SK-N-SH (cell line): ENCODE data around the gene COL4A2. TPM values are rescaled to one million over a fixed set of nuclear protein-coding genes. Genes with fewer than 3 reads are reported as not detected.

ENCODE experiments used
- CTCF ChIA-PET: fragments of 300-600, 350-600 bp; formaldehyde crosslinking; extraction: SDS; loops from one replicate; lab custom pipeline; 2021; lab: Yijun Ruan, JAX
- POLR2A ChIA-PET: fragments of 350-600 bp; sonication (Branson Sonifier 250); formaldehyde crosslinking; extraction: SDS; loops from one replicate; lab custom pipeline; 2020; ENCODE audit warnings: antibody characterized with exemption, inconsistent platforms; lab: Yijun Ruan, JAX
- DNase-seq: peaks from one replicate; pipeline ENCODE4 v3.0.0; 2012
- H2AFZ ChIP-seq: fragments of 200-600 bp; sonication (generic); 2 replicates; pipeline ENCODE4 v1.8.1; 2016; ENCODE audit warnings: antibody characterized with exemption, mild to moderate bottlenecking, low read depth
- H3F3A ChIP-seq: fragments of 200-600 bp; sonication (generic); replicated peaks from 2 replicates; pipeline ENCODE3; 2016; ENCODE audit warnings: antibody characterized with exemption, mild to moderate bottlenecking; ENCODE audit not compliant: insufficient read depth
- H3K27ac ChIP-seq, 2 experiments: fragments of 200-500 bp in 1 of 2; fragments of 200-600 bp in 1 of 2; sonication (Bioruptor generic) in 1 of 2; sonication (generic), shearing (Covaris generic) in 1 of 2; 2 replicates each; pipeline versions ENCODE4 v1.5.1 to v1.6.1; 2014 to 2016; ENCODE audit warnings: low read depth in 2 of 2, inconsistent platforms in 1 of 2, low read length in 1 of 2, mild to moderate bottlenecking in 1 of 2, mixed read lengths in 1 of 2
- H3K27me3 ChIP-seq: fragments of 200-600 bp; sonication (generic), shearing (Covaris generic); 2 replicates; pipeline ENCODE4 v1.6.1; 2016; ENCODE audit warnings: mixed run types; ENCODE audit not compliant: insufficient read depth
- H3K36me3 ChIP-seq, 2 experiments: fragments of 200-500 bp in 1 of 2; fragments of 200-600 bp in 1 of 2; sonication (Bioruptor generic) in 1 of 2; sonication (generic) in 1 of 2; replicated peaks in 1 of 2; 2 replicates each; pipeline versions ENCODE3 to v1.5.1; 2014 to 2016; ENCODE audit warnings: low read length in 1 of 2, mild to moderate bottlenecking in 1 of 2; ENCODE audit not compliant: insufficient read depth in 2 of 2, control insufficient read depth in 1 of 2
- H3K4me1 ChIP-seq, 2 experiments: fragments of 200-500 bp in 1 of 2; fragments of 200-600 bp in 1 of 2; sonication (Bioruptor generic) in 1 of 2; sonication (generic), shearing (Covaris generic) in 1 of 2; 2 replicates each; pipeline versions ENCODE4 v1.5.1 to v1.6.1; 2014 to 2016; ENCODE audit warnings: low read depth in 1 of 2, low read length in 1 of 2, mixed run types in 1 of 2; ENCODE audit not compliant: insufficient read depth in 2 of 2, control insufficient read depth in 1 of 2
- H3K4me2 ChIP-seq: fragments of 200-600 bp; sonication (generic), shearing (Covaris generic); 2 replicates; pipeline ENCODE4 v1.6.1; 2017; ENCODE audit warnings: mixed run types
- H3K4me3 ChIP-seq, 2 experiments: fragments of 200-500 bp in 1 of 2; fragments of 200-600 bp in 1 of 2; sonication (Bioruptor generic) in 1 of 2; sonication (generic), shearing (Covaris generic) in 1 of 2; 2 replicates each; pipeline versions ENCODE4 v1.5.1 to v1.8.1; 2014 to 2016; ENCODE audit warnings: low read depth in 2 of 2, inconsistent platforms in 1 of 2, low read length in 1 of 2, mild to moderate bottlenecking in 1 of 2, mixed read lengths in 1 of 2, moderate library complexity in 1 of 2
- H3K79me2 ChIP-seq: fragments of 200-600 bp; sonication (generic); 2 replicates; pipeline ENCODE4 v1.8.1; 2017; ENCODE audit warnings: mild to moderate bottlenecking; ENCODE audit not compliant: insufficient read depth
- H3K9ac ChIP-seq: fragments of 200-600 bp; sonication (generic); 2 replicates; pipeline ENCODE4 v1.6.1; 2017; ENCODE audit warnings: mixed run types
- H3K9me2 ChIP-seq: fragments of 200-600 bp; sonication (generic); 2 replicates; pipeline ENCODE4 v1.6.1; 2017; ENCODE audit warnings: mixed run types
- H3K9me3 ChIP-seq: fragments of 200-600 bp; sonication (generic); 2 replicates; pipeline ENCODE4 v1.6.1; 2017; ENCODE audit warnings: mixed run types, mild to moderate bottlenecking, moderate library complexity
- H4K20me1 ChIP-seq: fragments of 200-600 bp; sonication (generic); 2 replicates; pipeline ENCODE4 v1.6.1; 2017; ENCODE audit warnings: mild to moderate bottlenecking, mixed run types; ENCODE audit not compliant: insufficient read depth
- ELF1 ChIP-seq: IDR thresholded peaks from 2 replicates; pipeline ENCODE4 v1.4.0; 2012
- EP300 ChIP-seq, 2 experiments: IDR thresholded peaks; 2 replicates each; pipeline versions ENCODE4 v1.4.0 to v1.6.1; 2012; ENCODE audit warnings: borderline replicate concordance in 1 of 2, low read depth in 1 of 2, low read length in 1 of 2
- GABPA ChIP-seq: IDR thresholded peaks from 2 replicates; pipeline ENCODE4 v1.4.0; 2012; ENCODE audit warnings: low read depth, mild to moderate bottlenecking
- GATA2 ChIP-seq: sonication (generic); formaldehyde crosslinking; IDR thresholded peaks from 2 replicates; pipeline ENCODE4 v1.5.0; 2020; ENCODE audit warnings: mild to moderate bottlenecking, missing genetic modification reagents
- JUND ChIP-seq: IDR thresholded peaks from 2 replicates; pipeline ENCODE4 v1.4.0; 2012
- MXI1 ChIP-seq: IDR thresholded peaks from 2 replicates; pipeline ENCODE4 v1.6.1; 2012; ENCODE audit warnings: mild to moderate bottlenecking, low read depth, low read length, improper control_type of control experiment
- RFX5 ChIP-seq: IDR thresholded peaks from 2 replicates; pipeline ENCODE4 v1.6.1; 2012; ENCODE audit warnings: mild to moderate bottlenecking, improper control_type of control experiment, low read length
- RXRA ChIP-seq: IDR thresholded peaks from 2 replicates; pipeline ENCODE4 v1.4.0; 2012; ENCODE audit warnings: low read depth, mild to moderate bottlenecking, borderline replicate concordance
- SMC3 ChIP-seq: IDR thresholded peaks from 2 replicates; pipeline ENCODE4 v1.6.1; 2012; ENCODE audit warnings: low read depth, low read length, improper control_type of control experiment
- TCF12 ChIP-seq: IDR thresholded peaks from 2 replicates; pipeline ENCODE4 v1.4.0; 2012
- YY1 ChIP-seq: IDR thresholded peaks from 2 replicates; pipeline ENCODE4 v1.4.0; 2012; ENCODE audit warnings: low read depth, mild to moderate bottlenecking
- WGBS: methylation state at CpG from one replicate; pipeline ENCODE4 v1.1.6; 2017; ENCODE audit warnings: low lambda C conversion rate; 5-methylcytosine and 5-hydroxymethylcytosine counted together
- polyA plus RNA-seq, 3 experiments: library from polyadenylated mRNA; depleted of rRNA; stranded (reverse); fragments of >200 nt; gene quantifications; 2 replicates each; pipeline ENCODE4 v1.2.3, GENCODE V29; 2012
- TF ChIP-seq, protein P1 (sequence below): IDR thresholded peaks from 2 replicates; pipeline ENCODE4 v1.4.0; 2012; ENCODE audit warnings: low read depth
- TF ChIP-seq, protein P2 (sequence below): fragments of 200-600 bp; sonication (generic); IDR thresholded peaks from 2 replicates; pipeline ENCODE4 v1.6.1; 2017; ENCODE audit warnings: antibody characterized with exemption, mild to moderate bottlenecking, moderate library complexity

The COL4A2 gene
- polyA plus RNA-seq, 1 of the 3 experiments (the other 2 are of a cell fraction): 137 TPM

DNA sequence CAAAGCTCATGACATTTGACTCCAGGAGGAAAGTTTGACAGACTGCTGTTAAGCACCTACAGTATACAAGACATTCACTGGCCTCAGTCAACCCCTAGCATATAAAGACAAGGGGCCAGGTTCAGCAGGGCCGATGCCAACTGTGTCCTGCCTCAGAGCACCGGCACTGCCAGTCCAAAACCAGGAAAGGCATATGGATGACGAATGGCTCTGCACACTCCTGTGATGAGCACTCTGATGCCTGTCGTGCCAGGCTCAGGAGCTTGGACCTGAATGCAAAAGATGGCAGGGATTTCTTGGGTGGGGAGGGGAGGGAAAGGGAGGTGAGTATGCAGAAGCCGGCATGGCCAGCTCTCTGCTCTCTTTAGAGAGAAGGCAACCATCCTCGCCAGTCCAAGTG lies 39.0 kb upstream of the COL4A2 start:
- DNase-seq: no peak
- no peak overlapping the region for H3K4me2 ChIP-seq
- POLR2A ChIA-PET: no interaction called here
- H3K27ac ChIP-seq: no peak overlapping the region; a peak in 1 of 4 replicates
- CTCF ChIA-PET: interaction anchor here (0.9 to 3.5 kb wide), 5 partner anchors 21 to 188 kb away, joined by 3 to 14 read pairs (median 3); partner anchors contain the start of genes COL4A1 and COL4A2
- H4K20me1 ChIP-seq: peaks cover 34% of the 10 kb centered on the region; the same call in 1 of the 2 replicates
- H3K79me2 ChIP-seq: peaks cover 98% of the 10 kb centered on the region
- TF ChIP-seq, protein P1, sequence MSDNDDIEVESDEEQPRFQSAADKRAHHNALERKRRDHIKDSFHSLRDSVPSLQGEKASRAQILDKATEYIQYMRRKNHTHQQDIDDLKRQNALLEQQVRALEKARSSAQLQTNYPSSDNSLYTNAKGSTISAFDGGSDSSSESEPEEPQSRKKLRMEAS: no peak
- TF ChIP-seq RXRA (no peak), GATA2 (CRISPR knock-in tag) (no peak), RFX5 (no peak), JUND (no peak), MXI1 (no peak)
- H3K4me1 ChIP-seq: peaks cover 0 to 44% of the 10 kb centered on the region in 2 experiments; a peak in 3 of 4 replicates
- 93% methylated on average over 4 of the region's 6 CpGs for WGBS
- H3K4me3 ChIP-seq: no peak overlapping the region
- no peak overlapping the region for H2AFZ ChIP-seq
- H3K9me3 ChIP-seq: no peaks in the 10 kb centered on the region
- no peak overlapping the region for H3K9ac ChIP-seq
- no peaks in the 10 kb centered on the region for H3K27me3 ChIP-seq
- H3F3A ChIP-seq: peaks cover 6% of the 10 kb centered on the region
- no peaks in the 10 kb centered on the region for H3K9me2 ChIP-seq
- peaks cover 0 to 15% of the 10 kb centered on the region in 2 experiments for H3K36me3 ChIP-seq

GRCh38 chr13:110268576-110269185 lies 38.4 kb upstream of the COL4A2 start:
- CTCF ChIA-PET: interaction anchor here (1.2 to 3.5 kb wide), 2 partner anchors 143 to 187 kb away, joined by 3 to 14 read pairs; no protein-coding TSS in a partner anchor
- no peak overlapping the region for H3K4me3 ChIP-seq
- no peaks in the 10 kb centered on the region for H3K27me3 ChIP-seq
- H3K9ac ChIP-seq: no peak overlapping the region
- POLR2A ChIA-PET: no interaction called here
- peaks cover 98% of the 10 kb centered on the region for H3K79me2 ChIP-seq
- H3K9me2 ChIP-seq: no peaks in the 10 kb centered on the region
- TF ChIP-seq SMC3: no peak
- no peak for TF ChIP-seq YY1
- TF ChIP-seq RXRA: no peak
- TF ChIP-seq EP300 (IDR thresholded peaks at IDR 0.05; ENCODE audit: borderline replicate concordance in 1 of 2, low read depth in 1 of 2, low read length in 1 of 2): no peak
- TF ChIP-seq TCF12: no peak
- TF ChIP-seq, protein P2, sequence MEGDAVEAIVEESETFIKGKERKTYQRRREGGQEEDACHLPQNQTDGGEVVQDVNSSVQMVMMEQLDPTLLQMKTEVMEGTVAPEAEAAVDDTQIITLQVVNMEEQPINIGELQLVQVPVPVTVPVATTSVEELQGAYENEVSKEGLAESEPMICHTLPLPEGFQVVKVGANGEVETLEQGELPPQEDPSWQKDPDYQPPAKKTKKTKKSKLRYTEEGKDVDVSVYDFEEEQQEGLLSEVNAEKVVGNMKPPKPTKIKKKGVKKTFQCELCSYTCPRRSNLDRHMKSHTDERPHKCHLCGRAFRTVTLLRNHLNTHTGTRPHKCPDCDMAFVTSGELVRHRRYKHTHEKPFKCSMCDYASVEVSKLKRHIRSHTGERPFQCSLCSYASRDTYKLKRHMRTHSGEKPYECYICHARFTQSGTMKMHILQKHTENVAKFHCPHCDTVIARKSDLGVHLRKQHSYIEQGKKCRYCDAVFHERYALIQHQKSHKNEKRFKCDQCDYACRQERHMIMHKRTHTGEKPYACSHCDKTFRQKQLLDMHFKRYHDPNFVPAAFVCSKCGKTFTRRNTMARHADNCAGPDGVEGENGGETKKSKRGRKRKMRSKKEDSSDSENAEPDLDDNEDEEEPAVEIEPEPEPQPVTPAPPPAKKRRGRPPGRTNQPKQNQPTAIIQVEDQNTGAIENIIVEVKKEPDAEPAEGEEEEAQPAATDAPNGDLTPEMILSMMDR: no peak
- TF ChIP-seq GABPA: no peak
- no peak for TF ChIP-seq ELF1
- TF ChIP-seq, all 33 proteins: peak for 0
- H3K4me2 ChIP-seq: no peak overlapping the region
- H3K4me1 ChIP-seq: peaks cover 0 to 44% of the 10 kb centered on the region in 2 experiments; a peak in 3 of 4 replicates
- H4K20me1 ChIP-seq: peaks cover 40% of the 10 kb centered on the region; the same call in 1 of the 2 replicates
- H3K9me3 ChIP-seq: no peaks in the 10 kb centered on the region
- H3K27ac ChIP-seq: no peak overlapping the region; a peak in 1 of 4 replicates
- H2AFZ ChIP-seq: no peak overlapping the region
- 95% methylated on average over 14 of the region's 16 CpGs for WGBS
- peaks cover 6% of the 10 kb centered on the region for H3F3A ChIP-seq
- no peak for DNase-seq
- H3K36me3 ChIP-seq: peaks cover 0 to 20% of the 10 kb centered on the region in 2 experiments
